ENCODE measurements around the gene ASCC1.

DNA sequence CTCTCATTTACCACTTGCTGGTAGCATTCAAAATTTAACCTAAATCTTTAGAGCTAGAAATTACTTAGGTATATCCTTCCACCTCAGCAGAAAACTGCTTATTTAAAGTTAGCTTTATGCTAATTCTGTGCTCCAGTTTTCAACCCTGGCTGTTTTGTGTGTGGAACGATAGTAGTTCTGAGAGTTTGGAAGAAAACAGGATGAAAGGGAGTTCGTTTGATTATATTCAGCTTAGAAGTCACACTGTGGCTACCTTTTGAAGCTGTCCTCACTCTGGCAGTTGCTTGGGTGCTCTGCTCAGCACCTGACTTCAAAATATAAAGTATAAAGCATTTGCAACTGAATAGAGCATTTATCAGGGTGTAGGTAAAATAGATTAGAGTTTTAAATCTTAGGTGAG, 2.6 kb upstream of the ASCC1 start:
- no peak for TF ChIP-seq EZH2 (IDR thresholded peaks at IDR 0.05; ENCODE audit: insufficient read depth, low read length)
- TF ChIP-seq, protein P1, sequence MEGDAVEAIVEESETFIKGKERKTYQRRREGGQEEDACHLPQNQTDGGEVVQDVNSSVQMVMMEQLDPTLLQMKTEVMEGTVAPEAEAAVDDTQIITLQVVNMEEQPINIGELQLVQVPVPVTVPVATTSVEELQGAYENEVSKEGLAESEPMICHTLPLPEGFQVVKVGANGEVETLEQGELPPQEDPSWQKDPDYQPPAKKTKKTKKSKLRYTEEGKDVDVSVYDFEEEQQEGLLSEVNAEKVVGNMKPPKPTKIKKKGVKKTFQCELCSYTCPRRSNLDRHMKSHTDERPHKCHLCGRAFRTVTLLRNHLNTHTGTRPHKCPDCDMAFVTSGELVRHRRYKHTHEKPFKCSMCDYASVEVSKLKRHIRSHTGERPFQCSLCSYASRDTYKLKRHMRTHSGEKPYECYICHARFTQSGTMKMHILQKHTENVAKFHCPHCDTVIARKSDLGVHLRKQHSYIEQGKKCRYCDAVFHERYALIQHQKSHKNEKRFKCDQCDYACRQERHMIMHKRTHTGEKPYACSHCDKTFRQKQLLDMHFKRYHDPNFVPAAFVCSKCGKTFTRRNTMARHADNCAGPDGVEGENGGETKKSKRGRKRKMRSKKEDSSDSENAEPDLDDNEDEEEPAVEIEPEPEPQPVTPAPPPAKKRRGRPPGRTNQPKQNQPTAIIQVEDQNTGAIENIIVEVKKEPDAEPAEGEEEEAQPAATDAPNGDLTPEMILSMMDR (IDR thresholded peaks at IDR 0.05; ENCODE audit: insufficient read depth, low read depth, low read length) = no peak
